SH-SY5Y (cell line): ENCODE data around the gene KRT17.

Experiments
- GATA2 ChIP-seq: IDR thresholded peaks from 2 replicates; pipeline ENCODE4 v1.6.1; 2011; ENCODE audit warnings: mild to moderate bottlenecking, low read depth, low read length
- GATA3 ChIP-seq: IDR thresholded peaks from 2 replicates; pipeline ENCODE4 v1.6.1; 2011; ENCODE audit warnings: low read depth, mild to moderate bottlenecking, low read length, moderate library complexity

The KRT17 gene

DNA sequence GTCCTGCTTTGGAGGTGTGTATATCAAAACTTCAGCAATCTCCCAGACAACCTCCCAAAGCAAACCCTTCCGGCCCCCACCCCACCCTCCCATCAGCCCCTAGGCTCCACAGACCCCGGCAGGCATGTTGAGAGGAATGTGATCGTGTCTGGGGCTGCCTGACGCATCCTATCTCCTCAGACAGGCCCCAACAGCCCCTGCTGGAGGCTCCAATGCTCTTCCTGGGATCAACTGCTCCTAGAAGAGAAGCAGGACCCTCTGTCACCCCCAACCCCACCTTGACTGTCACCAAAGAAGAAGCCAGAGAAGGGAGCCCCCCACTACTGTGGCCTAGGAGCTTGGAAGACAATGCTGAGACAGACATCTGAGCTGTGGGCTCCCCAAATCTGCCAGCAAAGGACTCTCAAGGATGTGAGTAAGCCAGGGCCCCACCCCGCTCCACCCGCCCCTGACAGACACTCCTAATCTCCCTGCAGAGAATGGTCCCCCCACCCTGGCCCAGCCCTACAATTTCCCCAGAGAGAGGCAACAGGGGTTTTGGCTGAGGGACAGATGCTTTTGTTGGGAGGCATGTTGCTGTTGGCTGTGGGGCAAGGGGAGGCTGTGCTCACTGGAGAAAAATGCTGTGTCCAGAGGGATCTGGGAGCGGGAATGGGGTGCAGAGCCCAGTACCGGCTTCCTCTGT, 36.1 kb downstream of the KRT17 start:
- no peak for TF ChIP-seq GATA3
- no peak for TF ChIP-seq GATA2

DNA sequence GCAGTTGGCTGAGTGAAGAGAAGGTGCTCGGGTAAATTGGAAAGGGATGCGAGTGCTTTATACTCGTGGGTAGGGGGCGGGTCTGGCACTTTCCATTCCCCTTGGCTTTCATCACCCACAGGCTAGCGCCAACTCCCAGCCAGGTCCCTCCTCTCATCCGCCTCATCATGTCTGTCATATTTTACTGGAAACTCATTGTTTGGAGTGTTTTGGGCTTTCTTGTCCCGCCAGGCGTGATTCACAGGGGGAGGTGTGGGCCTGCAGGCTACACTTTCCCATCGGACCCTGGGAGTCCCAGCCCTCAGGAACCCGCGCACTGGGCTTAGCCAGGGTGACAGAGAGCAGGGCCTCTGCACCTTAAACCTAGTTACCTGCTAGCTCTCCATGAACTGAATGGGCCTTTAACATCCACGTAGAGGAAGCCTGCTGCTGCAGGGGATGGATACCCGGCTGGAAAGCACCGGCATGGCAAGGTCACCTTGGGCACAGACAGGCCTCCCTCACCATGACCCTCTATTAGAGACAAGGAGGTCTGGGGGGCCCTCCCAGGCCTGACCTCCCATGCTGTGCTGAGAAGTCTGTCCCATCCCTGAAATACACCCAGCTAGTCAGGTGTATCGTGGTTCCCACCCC, 37.4 kb downstream of the KRT17 start, which contains the start of gene KRT14:
TSS of gene KRT14 (minus strand) at position 33 of the 633 bp plus-strand sequence. CDS start 61 bp downstream, outside the sequence.
- TF ChIP-seq GATA2 (no peak), GATA3 (no peak)

DNA sequence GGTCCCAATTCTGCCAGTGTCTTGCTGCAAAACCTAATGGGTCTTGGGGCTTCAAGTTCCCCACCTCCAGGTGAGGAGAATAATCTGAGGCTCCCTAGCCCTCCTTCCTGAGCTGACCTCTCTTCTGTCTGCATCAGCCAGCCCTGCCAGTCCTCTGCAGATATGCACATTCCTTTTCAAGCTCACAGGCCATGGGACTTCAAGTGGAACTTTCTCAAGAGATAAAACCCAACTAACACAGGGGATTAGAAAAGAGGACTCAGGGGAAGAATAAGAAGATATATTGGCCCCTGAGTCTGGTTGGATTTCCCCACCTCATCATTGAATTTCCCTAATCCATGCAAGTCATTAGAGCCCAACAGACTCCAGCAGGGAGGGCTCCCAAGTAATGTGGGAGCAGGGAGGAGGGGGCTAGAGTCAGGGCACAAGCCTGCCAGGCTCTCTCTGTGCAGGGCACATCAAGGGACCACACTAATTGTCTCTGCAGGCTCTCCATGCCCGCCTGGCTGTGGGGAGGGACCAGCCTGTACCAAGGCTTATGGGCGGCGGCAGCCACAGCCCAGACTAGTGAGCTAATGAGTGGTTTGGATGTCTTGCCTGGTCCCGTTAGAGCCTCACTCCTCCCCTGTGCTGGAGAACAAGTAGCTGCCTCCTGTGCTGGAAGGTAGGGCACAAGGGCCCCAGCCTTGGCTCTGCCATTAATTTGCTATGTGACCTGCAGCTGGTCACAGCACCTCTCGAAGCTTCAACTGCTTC, 38.9 kb downstream of the KRT17 start:
- no peak for TF ChIP-seq GATA3
- TF ChIP-seq GATA2, result no peak

DNA sequence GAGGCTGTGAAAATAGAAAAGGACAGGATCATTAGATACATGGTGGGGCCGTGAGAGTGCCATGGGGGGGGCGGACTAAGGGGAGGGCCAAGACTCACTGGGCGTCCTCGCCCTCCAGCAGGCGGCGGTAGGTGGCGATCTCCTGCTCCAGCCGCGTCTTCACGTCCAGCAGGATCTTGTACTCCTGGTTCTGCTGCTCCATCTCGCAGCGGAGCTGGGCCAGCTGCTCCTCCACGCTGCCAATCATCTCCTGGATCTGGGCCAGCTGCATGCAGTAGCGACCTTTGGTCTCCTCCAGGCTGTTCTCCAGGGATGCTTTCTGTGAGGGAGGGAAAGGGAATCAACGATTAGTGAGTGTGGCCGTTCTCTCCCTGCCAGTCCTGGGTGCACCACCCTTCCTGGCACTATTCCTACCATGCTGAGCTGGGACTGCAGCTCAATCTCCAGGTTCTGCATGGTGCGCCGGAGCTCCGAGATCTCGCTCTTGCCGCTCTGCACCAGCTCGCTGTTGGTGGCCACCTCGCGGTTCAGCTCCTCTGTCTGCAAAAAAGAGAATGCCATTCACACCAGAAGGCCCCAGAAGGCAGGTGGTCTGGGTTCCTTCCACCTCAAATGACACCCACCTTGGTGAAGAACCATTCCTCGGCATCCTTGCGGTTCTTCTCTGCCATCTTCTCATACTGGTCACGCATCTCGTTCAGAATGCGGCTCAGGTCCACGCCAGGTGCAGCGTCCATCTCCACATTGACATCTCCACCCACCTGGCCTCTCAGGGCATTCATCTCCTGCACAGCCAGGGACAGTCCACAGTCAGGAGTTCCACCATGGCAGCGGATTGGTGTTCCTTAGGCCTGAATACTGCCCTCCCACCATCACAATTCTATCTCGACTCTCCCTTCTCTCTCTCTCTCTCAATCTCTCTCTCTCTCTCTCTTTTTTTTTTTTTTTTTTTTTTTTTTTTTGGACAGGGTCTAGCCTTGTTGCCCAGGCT, 40.9 kb downstream of the KRT17 start:
- TF ChIP-seq GATA2, result no peak
- no peak for TF ChIP-seq GATA3

DNA sequence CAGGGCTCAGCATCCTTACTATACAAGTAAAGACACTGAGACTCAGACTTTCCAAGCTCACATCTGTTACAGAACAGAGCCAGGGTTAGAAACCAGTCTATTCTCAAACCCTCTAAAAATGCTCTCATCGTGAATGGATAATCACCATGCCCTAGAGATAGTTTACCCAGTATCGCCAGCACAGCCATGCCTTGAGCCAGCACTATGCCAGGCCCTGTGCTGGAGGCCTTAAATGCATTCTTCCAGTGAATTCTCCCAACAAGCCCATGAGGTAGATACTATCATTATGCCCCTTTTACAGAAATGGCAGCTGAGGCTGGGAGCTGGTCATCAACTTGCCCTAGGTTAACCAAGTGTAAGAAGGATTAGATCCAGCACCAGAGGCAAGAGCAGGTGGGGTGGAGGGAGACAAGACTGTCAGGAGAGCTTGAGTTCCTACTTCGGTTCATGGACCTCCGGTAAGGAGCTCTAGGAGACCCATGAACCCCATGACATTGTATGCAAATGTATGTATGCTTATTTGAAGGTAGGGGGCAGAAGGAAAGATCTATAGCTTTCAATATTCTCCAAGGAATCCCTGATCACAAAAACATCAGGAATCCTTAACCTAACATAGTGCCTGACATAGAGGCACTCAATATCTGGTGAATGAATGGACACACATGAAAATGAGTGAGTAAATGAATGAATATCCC, 42.9 kb downstream of the KRT17 start:
- no peak for TF ChIP-seq GATA2
- TF ChIP-seq GATA3, result no peak

DNA sequence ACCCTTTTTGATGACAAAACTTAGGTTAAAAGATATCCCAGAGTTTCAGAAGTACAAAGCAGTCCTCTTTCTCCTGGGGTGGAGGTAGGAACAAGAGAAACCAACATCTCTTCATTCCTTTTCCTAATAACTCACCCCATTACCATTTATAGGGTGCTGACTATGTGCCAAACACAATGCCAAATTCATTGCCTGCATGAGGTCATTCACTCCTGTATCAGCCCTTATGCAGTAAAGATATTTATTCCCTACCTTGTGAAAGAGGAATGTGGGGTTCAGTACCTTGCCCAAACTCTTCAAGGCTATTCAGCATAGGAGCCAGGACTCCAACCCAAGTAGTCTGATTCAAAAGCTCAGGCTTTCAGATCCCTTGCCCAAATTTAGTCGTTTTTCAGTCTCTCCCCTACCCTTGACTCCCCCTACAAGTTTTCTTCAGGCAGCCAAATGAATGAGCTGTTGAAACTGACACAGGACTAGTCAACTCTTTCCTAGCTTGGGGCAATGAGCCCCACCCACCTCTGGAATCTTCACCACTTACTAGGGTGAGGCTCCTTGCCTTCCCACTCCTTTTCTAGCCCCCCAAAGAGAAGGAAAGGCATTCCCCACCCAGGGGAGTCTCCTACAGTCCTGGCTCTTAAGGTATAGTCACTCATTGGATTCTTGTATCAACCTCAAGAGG, 43.5 kb downstream of the KRT17 start:
- TF ChIP-seq GATA2 (no peak), GATA3 (no peak)

DNA sequence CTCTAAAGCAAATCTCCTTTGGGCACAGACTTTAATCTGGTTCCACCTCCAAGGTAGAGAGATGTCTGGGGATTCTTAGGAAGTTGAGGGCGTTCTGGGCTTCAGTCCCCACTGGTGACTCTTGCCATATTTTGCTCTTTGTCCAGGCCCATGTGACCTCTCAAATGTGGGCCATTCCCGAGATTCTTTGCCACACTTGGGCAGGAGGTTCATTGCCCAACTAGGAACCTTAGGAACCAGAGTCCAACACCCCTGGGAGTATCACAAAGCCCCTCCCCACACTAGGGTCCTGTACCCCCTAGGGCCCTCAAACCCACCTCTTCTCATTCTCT, 44.2 kb downstream of the KRT17 start:
- TF ChIP-seq GATA2, result no peak
- TF ChIP-seq GATA3, result no peak

DNA sequence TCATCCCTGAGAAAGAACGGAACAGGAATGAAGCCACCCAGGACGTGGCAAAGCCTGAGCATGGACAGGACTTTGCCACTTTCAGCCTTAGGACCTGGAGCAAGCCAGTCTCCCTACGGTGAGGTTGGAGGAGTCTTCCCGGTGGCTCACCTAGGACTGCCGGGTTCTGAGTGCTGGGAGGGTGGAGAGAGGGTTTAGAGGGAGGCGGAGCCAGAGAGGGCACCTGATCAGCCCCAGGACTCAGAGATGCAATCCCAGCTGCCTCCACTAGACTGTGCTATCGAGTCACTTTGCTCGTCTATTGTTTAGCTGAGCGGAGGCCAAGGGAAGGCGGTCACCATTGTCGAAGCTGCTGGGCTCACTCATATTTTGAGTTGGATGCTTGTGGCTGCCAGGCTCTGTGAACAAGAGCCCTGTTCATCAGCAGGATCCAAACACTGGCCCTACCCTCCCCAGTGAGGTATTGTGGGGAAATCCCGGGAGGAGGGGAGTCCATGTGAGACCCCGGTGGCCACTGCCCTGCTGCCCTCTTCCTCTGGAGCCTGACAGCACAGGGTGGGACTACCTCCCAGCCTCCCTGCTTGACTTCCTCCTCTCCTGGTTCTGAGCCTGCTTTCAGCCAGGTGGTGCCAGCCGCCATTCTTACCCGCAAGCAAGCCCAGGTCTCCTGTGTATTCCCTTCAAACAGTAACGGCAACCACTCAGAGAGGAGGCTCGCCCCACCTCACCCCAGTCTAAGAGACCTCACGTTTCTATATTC, 44.7 kb downstream of the KRT17 start:
- no peak for TF ChIP-seq GATA2
- no peak for TF ChIP-seq GATA3

DNA sequence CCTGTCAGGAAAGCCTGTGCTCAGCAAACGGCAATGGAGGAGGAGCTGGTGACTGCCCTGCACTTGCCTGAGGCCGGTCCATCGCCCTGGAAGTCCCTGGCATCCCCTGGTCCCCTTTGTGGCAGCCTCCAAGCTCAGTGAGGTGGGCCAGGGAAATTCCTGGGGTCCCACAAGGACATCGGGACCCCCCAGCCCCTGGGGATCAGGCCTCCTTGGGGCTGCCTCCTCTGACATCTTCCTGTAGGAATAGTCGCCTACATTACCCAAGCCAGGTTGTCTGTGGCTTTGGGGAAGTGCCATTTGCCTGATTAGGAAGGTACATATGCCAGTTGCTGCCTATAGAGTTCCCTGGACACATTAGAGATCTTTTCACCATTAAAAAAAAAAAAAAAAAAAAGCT, 45.4 kb downstream of the KRT17 start:
- TF ChIP-seq GATA3, result no peak
- TF ChIP-seq GATA2, result no peak

DNA sequence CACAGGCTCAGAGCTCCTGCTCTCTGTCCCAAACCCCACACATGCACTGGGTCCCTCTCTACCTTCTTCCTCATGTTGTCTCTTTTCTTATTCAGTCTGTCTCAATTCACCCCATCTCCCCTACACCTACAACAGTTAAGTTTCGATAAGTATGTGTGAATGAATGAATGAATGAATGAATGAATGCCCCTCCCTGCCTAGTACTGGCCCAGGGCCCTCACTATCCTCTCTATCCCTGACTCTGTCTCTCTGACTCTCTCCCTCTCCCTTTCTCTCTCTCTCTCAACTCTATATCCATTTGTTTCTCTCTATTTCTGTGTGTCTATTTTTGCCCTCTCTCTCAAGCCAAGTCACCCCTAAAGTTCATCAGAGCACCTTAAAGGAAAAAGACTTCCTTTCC, 45.8 kb downstream of the KRT17 start:
- TF ChIP-seq GATA3 (no peak), GATA2 (no peak)

DNA sequence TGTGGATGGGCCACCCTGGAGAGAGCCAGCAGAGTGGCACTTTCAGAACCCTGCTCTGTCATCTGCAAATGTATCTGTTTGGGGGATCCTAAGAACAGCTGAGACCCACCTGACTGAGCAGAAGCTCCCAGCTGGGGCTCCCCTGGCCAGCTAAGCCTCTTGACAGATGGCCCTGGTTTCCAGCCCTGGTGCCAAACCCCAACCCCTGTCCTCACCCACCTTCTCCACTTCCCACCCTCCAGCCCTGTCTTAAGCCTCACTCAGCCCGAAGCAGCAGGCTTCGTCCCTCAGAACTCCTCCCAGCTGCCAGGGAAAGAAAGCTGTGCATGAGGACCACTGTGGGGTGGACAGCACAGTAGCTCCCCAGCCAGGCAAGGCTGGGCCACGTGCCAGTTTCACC, 49.0 kb downstream of the KRT17 start:
- no peak for TF ChIP-seq GATA3
- TF ChIP-seq GATA2, result no peak
